ENCODE measurements around the gene CNPY4. TPM values are rescaled to one million over a fixed set of nuclear protein-coding genes. Genes with fewer than 3 reads are reported as not detected.

CNPY4 gene
- total and polyA plus RNA-seq, 2 experiments from 2014 or later, result 26.2 to 26.9 TPM

- H3K79me2 ChIP-seq (ENCODE audit: insufficient read depth), result no peaks in the 10 kb centered on the region
- peaks cover 10% of the 10 kb centered on the region for H3K27me3 ChIP-seq (replicated peaks; ENCODE audit: insufficient read depth)
- no peak for DNase-seq
- no peaks in the 10 kb centered on the region for H3K9me2 ChIP-seq (ENCODE audit: insufficient read depth)
- no peak overlapping the region for H3K9ac ChIP-seq
- 66 to 68% methylated on average over 14 of the region's 14 CpGs for WGBS, 2 experiments (ENCODE audit: low coverage in 1 of 2, low lambda C conversion rate in 2 of 2, missing lambda C conversion rate in 2 of 2)
- TF ChIP-seq EZH2 (IDR thresholded peaks at IDR 0.05; ENCODE audit: insufficient read depth, poor library complexity, severe bottlenecking) (no peak), EZH2phosphoT487 (IDR thresholded peaks at IDR 0.05; ENCODE audit: insufficient read depth, low read depth) (no peak)
- no peak overlapping the region for H3K4me3 ChIP-seq
- H3F3A ChIP-seq (ENCODE audit: insufficient read depth), result no peaks in the 10 kb centered on the region
- no peak overlapping the region for H3K27ac ChIP-seq
- H3K4me2 ChIP-seq (ENCODE audit: unreplicated experiment), result no peak overlapping the region
- no peaks in the 10 kb centered on the region for H3K9me3 ChIP-seq (ENCODE audit: low read depth)
- in situ Hi-C loops (cut with MboI), result no loop called here
- no peaks in the 10 kb centered on the region for H3K36me3 ChIP-seq (ENCODE audit: low read depth)
- no peaks in the 10 kb centered on the region for H4K20me1 ChIP-seq (ENCODE audit: insufficient read depth)
- no peaks in the 10 kb centered on the region for H3K4me1 ChIP-seq (ENCODE audit: insufficient read depth)
- H2AFZ ChIP-seq, result peak overlapping the region; percentile 90; the same call in 1 of the 2 replicates
Measured at GRCh38 chr7:100166970-100167911, 47.8 kb downstream of the CNPY4 start.

DNA sequence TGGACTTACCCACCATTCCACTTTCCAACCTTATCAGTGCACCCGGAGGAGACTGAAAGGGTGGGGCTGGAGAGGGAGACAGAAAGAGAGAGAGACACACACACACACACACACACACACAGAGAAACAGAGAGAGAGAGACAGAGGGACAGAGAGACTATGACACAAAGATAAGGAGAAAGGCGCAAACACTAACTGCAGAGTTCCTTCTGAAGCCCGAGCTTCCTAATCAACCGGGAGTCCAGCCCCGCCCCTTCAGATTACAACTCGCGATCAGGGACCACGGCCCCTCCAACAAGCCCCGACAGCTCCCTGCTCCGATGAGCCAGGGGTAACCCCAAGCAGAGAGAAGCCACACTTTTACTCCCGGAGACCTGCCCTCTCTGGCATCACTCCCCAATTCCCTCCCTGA is 48.5 kb downstream of the CNPY4 start:
- Histone ChIP-seq H3K9me3 (ENCODE audit: low read depth) (no peaks in the 10 kb centered on the region), H3K9me2 (ENCODE audit: insufficient read depth) (no peaks in the 10 kb centered on the region), H2AFZ (peak overlapping the region; percentile 90), H3K79me2 (ENCODE audit: insufficient read depth) (no peaks in the 10 kb centered on the region), H3K27ac (no peak overlapping the region), H3K4me2 (ENCODE audit: unreplicated experiment) (peak overlapping the region; percentile 82), H4K20me1 (ENCODE audit: insufficient read depth) (no peaks in the 10 kb centered on the region), H3K9ac (peak overlapping the region; percentile 35), H3K27me3 (replicated peaks; ENCODE audit: insufficient read depth) (peaks cover 11% of the 10 kb centered on the region), H3K36me3 (ENCODE audit: low read depth) (no peaks in the 10 kb centered on the region), H3K4me3 (peak overlapping the region; percentile 66), H3K4me1 (ENCODE audit: insufficient read depth) (no peaks in the 10 kb centered on the region), H3F3A (ENCODE audit: insufficient read depth) (no peaks in the 10 kb centered on the region)
- 4 to 5% methylated on average over 11 of the region's 11 CpGs for WGBS, 2 experiments (ENCODE audit: low coverage in 1 of 2, low lambda C conversion rate in 2 of 2, missing lambda C conversion rate in 2 of 2)
- in situ Hi-C loops (cut with MboI), result no loop called here
- DNase-seq, result peak; percentile 11
- TF ChIP-seq EZH2phosphoT487 (IDR thresholded peaks at IDR 0.05; ENCODE audit: insufficient read depth, low read depth) (no peak), EZH2 (IDR thresholded peaks at IDR 0.05; ENCODE audit: insufficient read depth, poor library complexity, severe bottlenecking) (no peak)

- in situ Hi-C loops (cut with MboI), result no loop called here
- H3K9me3 ChIP-seq (ENCODE audit: low read depth), result no peaks in the 10 kb centered on the region
- H3K4me2 ChIP-seq (ENCODE audit: unreplicated experiment), result no peak overlapping the region
- no peaks in the 10 kb centered on the region for H3K9me2 ChIP-seq (ENCODE audit: insufficient read depth)
- peak overlapping the region; percentile 90; the same call in 1 of the 2 replicates for H2AFZ ChIP-seq
- H3K9ac ChIP-seq, result no peak overlapping the region
- no peaks in the 10 kb centered on the region for H3F3A ChIP-seq (ENCODE audit: insufficient read depth)
- no peaks in the 10 kb centered on the region for H3K4me1 ChIP-seq (ENCODE audit: insufficient read depth)
- no peak for DNase-seq
- H4K20me1 ChIP-seq (ENCODE audit: insufficient read depth), result no peaks in the 10 kb centered on the region
- TF ChIP-seq EZH2phosphoT487 (IDR thresholded peaks at IDR 0.05; ENCODE audit: insufficient read depth, low read depth) (no peak), EZH2 (IDR thresholded peaks at IDR 0.05; ENCODE audit: insufficient read depth, poor library complexity, severe bottlenecking) (no peak)
- H3K79me2 ChIP-seq (ENCODE audit: insufficient read depth), result no peaks in the 10 kb centered on the region
- no peaks in the 10 kb centered on the region for H3K36me3 ChIP-seq (ENCODE audit: low read depth)
- H3K27me3 ChIP-seq (replicated peaks; ENCODE audit: insufficient read depth), result peaks cover 11% of the 10 kb centered on the region
- no peak overlapping the region for H3K4me3 ChIP-seq
- no peak overlapping the region for H3K27ac ChIP-seq
- 85 to 87% methylated on average over 11 of the region's 11 CpGs for WGBS, 2 experiments (ENCODE audit: low coverage in 1 of 2, low lambda C conversion rate in 2 of 2, missing lambda C conversion rate in 2 of 2)
Measured at GRCh38 chr7:100169147-100169850, 49.9 kb downstream of the CNPY4 start.

GRCh38 chr7:100170101-100170897 is 50.9 kb downstream of the CNPY4 start:
- WGBS, 2 experiments (ENCODE audit: low coverage in 1 of 2, low lambda C conversion rate in 2 of 2, missing lambda C conversion rate in 2 of 2), result 84 to 86% methylated on average over 11 of the region's 11 CpGs

More at GRCh38 chr7:100170101-100170897, 50.9 kb downstream of the CNPY4 start:
- Histone ChIP-seq H3K9me2 (ENCODE audit: insufficient read depth) (no peaks in the 10 kb centered on the region), H3K27ac (no peak overlapping the region), H3K27me3 (replicated peaks; ENCODE audit: insufficient read depth) (peaks cover 11% of the 10 kb centered on the region), H4K20me1 (ENCODE audit: insufficient read depth) (no peaks in the 10 kb centered on the region), H3K4me3 (no peak overlapping the region), H3K4me1 (ENCODE audit: insufficient read depth) (no peaks in the 10 kb centered on the region), H3K9ac (no peak overlapping the region), H2AFZ (no peak overlapping the region), H3K36me3 (ENCODE audit: low read depth) (no peaks in the 10 kb centered on the region), H3K4me2 (ENCODE audit: unreplicated experiment) (no peak overlapping the region), H3F3A (ENCODE audit: insufficient read depth) (no peaks in the 10 kb centered on the region), H3K9me3 (ENCODE audit: low read depth) (no peaks in the 10 kb centered on the region), H3K79me2 (ENCODE audit: insufficient read depth) (no peaks in the 10 kb centered on the region)
- DNase-seq, result no peak
- in situ Hi-C loops (cut with MboI), result no loop called here
- TF ChIP-seq EZH2phosphoT487 (IDR thresholded peaks at IDR 0.05; ENCODE audit: insufficient read depth, low read depth) (no peak), EZH2 (IDR thresholded peaks at IDR 0.05; ENCODE audit: insufficient read depth, poor library complexity, severe bottlenecking) (no peak)
